SK-N-SH (cell line): ENCODE measurements around the gene KRT28.

ENCODE experiments used
- CHD2 ChIP-seq: fragments of 150-350 bp; IDR thresholded peaks from 2 replicates; pipeline ENCODE4 v1.6.1; 2018; ENCODE audit warnings: low read length; ENCODE audit not compliant: partially characterized antibody
- CTCF ChIP-seq: fragments of 200-600 bp; sonication (generic); IDR thresholded peaks from 2 replicates; pipeline ENCODE4 v1.6.1; 2017; ENCODE audit warnings: antibody characterized with exemption, mild to moderate bottlenecking, moderate library complexity
- ELF1 ChIP-seq: IDR thresholded peaks from 2 replicates; pipeline ENCODE4 v1.4.0; 2012
- EZH2phosphoT487 ChIP-seq: fragments of 200-600 bp; sonication (generic); IDR thresholded peaks from 2 replicates; pipeline ENCODE4 v1.6.1; 2017; ENCODE audit warnings: low read depth, mixed run types, mild to moderate bottlenecking, antibody characterized with exemption, moderate library complexity, borderline replicate concordance
- FOXM1 ChIP-seq: IDR thresholded peaks from 2 replicates; pipeline ENCODE4 v1.4.0; 2012; ENCODE audit warnings: low read depth, mild to moderate bottlenecking
- NRF1 ChIP-seq: IDR thresholded peaks from 2 replicates; pipeline ENCODE4 v1.6.1; 2012; ENCODE audit warnings: low read depth, mild to moderate bottlenecking, low read length
- PBX3 ChIP-seq: IDR thresholded peaks from 2 replicates; pipeline ENCODE4; 2012
- RAD21 ChIP-seq: IDR thresholded peaks from 2 replicates; pipeline ENCODE4 v1.6.1; 2012; ENCODE audit warnings: mild to moderate bottlenecking, low read length
- RCOR1 ChIP-seq: fragments of 150-350 bp; IDR thresholded peaks from 2 replicates; pipeline ENCODE4 v1.6.1; 2017; ENCODE audit warnings: antibody characterized with exemption, low read length
- RFX5 ChIP-seq: IDR thresholded peaks from 2 replicates; pipeline ENCODE4 v1.6.1; 2012; ENCODE audit warnings: mild to moderate bottlenecking, improper control_type of control experiment, low read length
- SIN3A ChIP-seq: IDR thresholded peaks from 2 replicates; pipeline ENCODE4 v1.6.1; 2012; ENCODE audit warnings: low read depth, mild to moderate bottlenecking, low read length, moderate library complexity, borderline replicate concordance
- TAF1 ChIP-seq: IDR thresholded peaks from 2 replicates; pipeline ENCODE4 v1.6.1; 2012; ENCODE audit warnings: low read depth, mild to moderate bottlenecking, low read length, moderate library complexity, borderline replicate concordance
- TCF12 ChIP-seq: IDR thresholded peaks from 2 replicates; pipeline ENCODE4 v1.4.0; 2012

- no peak for TF ChIP-seq SIN3A
- no peak for TF ChIP-seq CTCF
- no peak for TF ChIP-seq EZH2phosphoT487
- TF ChIP-seq PBX3: no peak
- no peak for TF ChIP-seq TAF1
- TF ChIP-seq FOXM1: no peak
- TF ChIP-seq ELF1: no peak
- no peak for TF ChIP-seq CHD2
- no peak for TF ChIP-seq RAD21
- no peak for TF ChIP-seq RCOR1
- no peak for TF ChIP-seq RFX5
- TF ChIP-seq TCF12: no peak
- TF ChIP-seq NRF1: no peak
Measured at GRCh38 chr17:40782450-40782849, 17.3 kb downstream of the KRT28 start, which contains the start of gene KRT27.
